Mucosa of stomach (tissue), 1 donor: ENCODE data around the gene TCF19.
A peak's percentile ranks its signal among the peaks of the same experiment; 100 is the strongest.
"Not testable (repeated sequence)": the region's sequence is repeated elsewhere in the genome, so short reads cannot be mapped to it uniquely, and the experiment has no call there.

Experiments used
- H3K27me3 ChIP-seq: one replicate; pipeline ENCODE4 v1.7.0; 2013; ENCODE audit warnings: mild to moderate bottlenecking, low read length; ENCODE audit not compliant: control insufficient read depth, insufficient read depth
- H3K36me3 ChIP-seq: one replicate; pipeline ENCODE4 v1.7.0; 2013; ENCODE audit warnings: low read length; ENCODE audit not compliant: control insufficient read depth, insufficient read depth
- H3K4me1 ChIP-seq: one replicate; pipeline ENCODE4 v1.7.0; 2013; ENCODE audit warnings: mild to moderate bottlenecking, low read length; ENCODE audit not compliant: control insufficient read depth, insufficient read depth
- H3K4me3 ChIP-seq: one replicate; pipeline ENCODE4 v1.7.0; 2013; ENCODE audit warnings: low read length
- H3K9ac ChIP-seq: one replicate; pipeline ENCODE4 v1.7.0; 2013; ENCODE audit warnings: mild to moderate bottlenecking, low read length, moderate library complexity
- H3K9me3 ChIP-seq: one replicate; pipeline ENCODE4 v1.7.0; 2013; ENCODE audit warnings: mild to moderate bottlenecking, low read length, moderate library complexity; ENCODE audit not compliant: control insufficient read depth
- donor health status: Pancreatic carcinoma.

TCF19 gene

GRCh38 chr6:31154436-31154835 lies 4.0 kb upstream of the TCF19 start:
- Histone ChIP-seq H3K27me3 (no peaks in the 10 kb centered on the region), H3K9me3 (no peaks in the 10 kb centered on the region), H3K9ac (no peak overlapping the region), H3K4me3 (no peak overlapping the region), H3K4me1 (peaks cover 25% of the 10 kb centered on the region), H3K36me3 (no peaks in the 10 kb centered on the region)

- peaks cover 22% of the 10 kb centered on the region for H3K4me1 ChIP-seq
- no peaks in the 10 kb centered on the region for H3K36me3 ChIP-seq
- H3K27me3 ChIP-seq = no peaks in the 10 kb centered on the region
- H3K9ac ChIP-seq = no peak overlapping the region
- no peaks in the 10 kb centered on the region for H3K9me3 ChIP-seq
- no peak overlapping the region for H3K4me3 ChIP-seq
Measured at GRCh38 chr6:31156641-31157040, 1.7 kb upstream of the TCF19 start.

- no peaks in the 10 kb centered on the region for H3K9me3 ChIP-seq
- H3K4me3 ChIP-seq = peak within 1 kb of the TSS; percentile 61
- peaks cover 22% of the 10 kb centered on the region for H3K4me1 ChIP-seq
- H3K27me3 ChIP-seq = no peaks in the 10 kb centered on the region
- H3K36me3 ChIP-seq = no peaks in the 10 kb centered on the region
- peak within 1 kb of the TSS; percentile 89 for H3K9ac ChIP-seq
Measured at GRCh38 chr6:31157513-31158139, 763 bp upstream of the TCF19 start, which contains the start of gene CCHCR1. CCHCR1 (minus strand) TSS chr6:31157802; CDS start chr6:31157600, 202 bp downstream.

- Histone ChIP-seq H3K9ac (peak overlapping the region; percentile 89), H3K4me3 (peak overlapping the region; percentile 61), H3K9me3 (no peaks in the 10 kb centered on the region), H3K27me3 (no peaks in the 10 kb centered on the region), H3K36me3 (no peaks in the 10 kb centered on the region), H3K4me1 (peaks cover 22% of the 10 kb centered on the region)
Measured at GRCh38 chr6:31158863-31159855, 770 bp downstream of the TCF19 start.

GRCh38 chr6:31161216-31162126 lies 3.1 kb downstream of the TCF19 start:
- Histone ChIP-seq H3K4me1 (peaks cover 22% of the 10 kb centered on the region), H3K27me3 (no peaks in the 10 kb centered on the region), H3K9ac (no peak overlapping the region), H3K4me3 (no peak overlapping the region), H3K9me3 (no peaks in the 10 kb centered on the region), H3K36me3 (no peaks in the 10 kb centered on the region)

- no peak overlapping the region for H3K9ac ChIP-seq
- no peaks in the 10 kb centered on the region for H3K36me3 ChIP-seq
- no peaks in the 10 kb centered on the region for H3K9me3 ChIP-seq
- H3K27me3 ChIP-seq = no peaks in the 10 kb centered on the region
- H3K4me3 ChIP-seq = no peak overlapping the region
- peaks cover 12% of the 10 kb centered on the region for H3K4me1 ChIP-seq
Measured at GRCh38 chr6:31162463-31163165, 4.2 kb downstream of the TCF19 start.

- Histone ChIP-seq H3K4me3 (no peak overlapping the region), H3K9ac (no peak overlapping the region), H3K4me1 (peaks cover 8% of the 10 kb centered on the region), H3K36me3 (no peaks in the 10 kb centered on the region), H3K27me3 (no peaks in the 10 kb centered on the region), H3K9me3 (no peaks in the 10 kb centered on the region)
Measured at GRCh38 chr6:31163922-31164321, 5.5 kb downstream of the TCF19 start.

GRCh38 chr6:31164475-31165063 lies 6.2 kb downstream of the TCF19 start:
- H3K36me3 ChIP-seq, H3K9ac ChIP-seq, H3K9me3 ChIP-seq, H3K4me3 ChIP-seq, H3K27me3 ChIP-seq, H3K4me1 ChIP-seq: not testable (repeated sequence)

GRCh38 chr6:31165064-31165832 lies 6.9 kb downstream of the TCF19 start:
- H3K36me3 ChIP-seq, H3K4me3 ChIP-seq, H3K27me3 ChIP-seq, H3K9ac ChIP-seq, H3K9me3 ChIP-seq: not testable (repeated sequence)
- peaks cover 12% of the 10 kb centered on the region for H3K4me1 ChIP-seq

GRCh38 chr6:31165986-31166385 lies 7.6 kb downstream of the TCF19 start:
- H3K4me3 ChIP-seq = no peak overlapping the region
- H3K36me3 ChIP-seq = no peaks in the 10 kb centered on the region
- H3K9ac ChIP-seq = no peak overlapping the region
- H3K27me3 ChIP-seq = no peaks in the 10 kb centered on the region
- H3K4me1 ChIP-seq = peaks cover 15% of the 10 kb centered on the region
- H3K9me3 ChIP-seq = no peaks in the 10 kb centered on the region
